ENCODE measurements around the gene ZNF33B.

GRCh38 chr10:42652858-42653257 is 14.5 kb upstream of the ZNF33B start:
- TF ChIP-seq TAF1 (IDR thresholded peaks at IDR 0.05; ENCODE audit: low read depth, low read length) (no peak), POLR2A (IDR thresholded peaks at IDR 0.05; ENCODE audit: low read depth, low read length) (no peak)
